NCI-H774 (cell line): Measurements from ENCODE around the gene DCUN1D5.

ENCODE experiments used
- DNase-seq: peaks from one replicate; lab custom pipeline; 2025; lab: John Stamatoyannopoulos, UW

Gene DCUN1D5

GRCh38 chr11:103091801-103092524 lies at the start of gene DCUN1D5:
DCUN1D5 (minus strand) TSS chr11:103092160; CDS start chr11:103091872, 288 bp downstream.
- DNase-seq, result peak; percentile 95

- DNase-seq, result no peak
Measured at GRCh38 chr11:103125462-103125861, 33.5 kb upstream of the DCUN1D5 start.

- DNase-seq, result no peak
Measured at GRCh38 chr11:103114836-103115235, 22.9 kb upstream of the DCUN1D5 start.

GRCh38 chr11:103112364-103112763 lies 20.4 kb upstream of the DCUN1D5 start:
- DNase-seq, result no peak

GRCh38 chr11:103111400-103111799 lies 19.4 kb upstream of the DCUN1D5 start:
- DNase-seq, result no peak

- no peak for DNase-seq
Measured at GRCh38 chr11:103110391-103110790, 18.4 kb upstream of the DCUN1D5 start.

- DNase-seq, result no peak
Measured at GRCh38 chr11:103109818-103110388, 17.9 kb upstream of the DCUN1D5 start.

- peak; percentile 93 for DNase-seq
Measured at GRCh38 chr11:103108933-103109817, 17.2 kb upstream of the DCUN1D5 start, which contains the start of gene DYNC2H1. DYNC2H1 (plus strand) TSS chr11:103109426; CDS start chr11:103109575, 149 bp downstream.

- no peak for DNase-seq
Measured at GRCh38 chr11:103097279-103097678, 5.3 kb upstream of the DCUN1D5 start.

GRCh38 chr11:103091064-103091800 lies 728 bp downstream of the DCUN1D5 start:
- DNase-seq, result peak; percentile 19

GRCh38 chr11:103086461-103086860 lies 5.5 kb downstream of the DCUN1D5 start:
- no peak for DNase-seq

GRCh38 chr11:103085758-103086365 lies 6.1 kb downstream of the DCUN1D5 start:
- no peak for DNase-seq

- no peak for DNase-seq
Measured at GRCh38 chr11:103079833-103080232, 12.1 kb downstream of the DCUN1D5 start.

GRCh38 chr11:103078710-103079109 lies 13.2 kb downstream of the DCUN1D5 start:
- no peak for DNase-seq

- DNase-seq, result no peak
Measured at GRCh38 chr11:103077554-103077953, 14.4 kb downstream of the DCUN1D5 start.

- DNase-seq, result no peak
Measured at GRCh38 chr11:103076361-103076760, 15.6 kb downstream of the DCUN1D5 start.

- DNase-seq, result no peak
Measured at GRCh38 chr11:103071008-103071407, 21.0 kb downstream of the DCUN1D5 start.

- no peak for DNase-seq
Measured at GRCh38 chr11:103070142-103070541, 21.8 kb downstream of the DCUN1D5 start.

GRCh38 chr11:103069367-103069766 lies 22.6 kb downstream of the DCUN1D5 start:
- DNase-seq, result no peak

GRCh38 chr11:103067118-103067517 lies 24.8 kb downstream of the DCUN1D5 start:
- no peak for DNase-seq

GRCh38 chr11:103061656-103062055 lies 30.3 kb downstream of the DCUN1D5 start:
- DNase-seq, result no peak
